Measurements from ENCODE around the gene DPP3. TPM values are rescaled to one million over a fixed set of nuclear protein-coding genes. Genes with fewer than 3 reads are reported as not detected.
A peak's percentile ranks its signal among the peaks of the same experiment; 100 is the strongest.

The DPP3 gene
- total RNA-seq, 1 donor from 2014 or later, result 32.9 TPM

- Mint-ChIP-seq H3K36me3 (ENCODE audit: unreplicated experiment) (peaks cover 4% of the 10 kb centered on the region), H3K27ac (ENCODE audit: unreplicated experiment) (no peak overlapping the region), H3K4me1 (ENCODE audit: unreplicated experiment) (peaks cover 21% of the 10 kb centered on the region), H3K4me3 (ENCODE audit: unreplicated experiment) (no peak overlapping the region), H3K27me3 (ENCODE audit: unreplicated experiment) (no peaks in the 10 kb centered on the region), H3K9me3 (ENCODE audit: unreplicated experiment) (no peaks in the 10 kb centered on the region)
- DNase-seq (ENCODE audit: extremely low spot score, unreplicated experiment), result no peak
- no peak for TF ChIP-seq CTCF (IDR thresholded peaks at IDR 0.05)
These were observed 3.9 kb upstream of the DPP3 start for GRCh38 chr11:66476173-66476840.

GRCh38 chr11:66476841-66477251 lies 3.4 kb upstream of the DPP3 start:
- DNase-seq (ENCODE audit: extremely low spot score, unreplicated experiment), result no peak

GRCh38 chr11:66477263-66478201 lies 2.7 kb upstream of the DPP3 start:
- Mint-ChIP-seq H3K36me3 (ENCODE audit: unreplicated experiment) (peaks cover 4% of the 10 kb centered on the region), H3K4me3 (ENCODE audit: unreplicated experiment) (no peak overlapping the region), H3K9me3 (ENCODE audit: unreplicated experiment) (no peaks in the 10 kb centered on the region), H3K27ac (ENCODE audit: unreplicated experiment) (peak overlapping the region; percentile 38), H3K4me1 (ENCODE audit: unreplicated experiment) (peaks cover 21% of the 10 kb centered on the region), H3K27me3 (ENCODE audit: unreplicated experiment) (no peaks in the 10 kb centered on the region)
- TF ChIP-seq CTCF (IDR thresholded peaks at IDR 0.05), result no peak
- DNase-seq (ENCODE audit: extremely low spot score, unreplicated experiment), result no peak

More at GRCh38 chr11:66476841-66477251, 3.4 kb upstream of the DPP3 start:
- TF ChIP-seq CTCF (IDR thresholded peaks at IDR 0.05), result no peak
- Mint-ChIP-seq H3K27ac (ENCODE audit: unreplicated experiment) (no peak overlapping the region), H3K4me3 (ENCODE audit: unreplicated experiment) (no peak overlapping the region), H3K27me3 (ENCODE audit: unreplicated experiment) (no peaks in the 10 kb centered on the region), H3K4me1 (ENCODE audit: unreplicated experiment) (peaks cover 21% of the 10 kb centered on the region), H3K9me3 (ENCODE audit: unreplicated experiment) (no peaks in the 10 kb centered on the region), H3K36me3 (ENCODE audit: unreplicated experiment) (peaks cover 4% of the 10 kb centered on the region)

GRCh38 chr11:66478729-66479393 lies 1.4 kb upstream of the DPP3 start:
- H3K4me3 Mint-ChIP-seq (ENCODE audit: unreplicated experiment), result peak overlapping the region; percentile 93
- peak; percentile 74 for TF ChIP-seq CTCF (IDR thresholded peaks at IDR 0.05)
- no peaks in the 10 kb centered on the region for H3K9me3 Mint-ChIP-seq (ENCODE audit: unreplicated experiment)
- H3K27me3 Mint-ChIP-seq (ENCODE audit: unreplicated experiment), result no peaks in the 10 kb centered on the region
- no peak for DNase-seq (ENCODE audit: extremely low spot score, unreplicated experiment)
- peak overlapping the region; percentile 94 for H3K27ac Mint-ChIP-seq (ENCODE audit: unreplicated experiment)
- peaks cover 21% of the 10 kb centered on the region for H3K4me1 Mint-ChIP-seq (ENCODE audit: unreplicated experiment)
- no peaks in the 10 kb centered on the region for H3K36me3 Mint-ChIP-seq (ENCODE audit: unreplicated experiment)

Measured in osteocyte (in vitro differentiated cells).